Astrocyte (in vitro differentiated cells and primary cell): Measurements from ENCODE around the gene CDKN2B-AS1.

Experiments
- EZH2 ChIP-seq: IDR thresholded peaks from 2 replicates; pipeline ENCODE4 v1.6.1; 2012; ENCODE audit warnings: mild to moderate bottlenecking, low read length, inconsistent platforms; ENCODE audit not compliant: insufficient read depth
- TF ChIP-seq, protein P1 (sequence below): IDR thresholded peaks from 2 replicates; pipeline ENCODE4 v1.5.1; 2011; ENCODE audit warnings: low read depth, mild to moderate bottlenecking, inconsistent platforms, low read length, moderate library complexity; ENCODE audit not compliant: insufficient read depth

DNA sequence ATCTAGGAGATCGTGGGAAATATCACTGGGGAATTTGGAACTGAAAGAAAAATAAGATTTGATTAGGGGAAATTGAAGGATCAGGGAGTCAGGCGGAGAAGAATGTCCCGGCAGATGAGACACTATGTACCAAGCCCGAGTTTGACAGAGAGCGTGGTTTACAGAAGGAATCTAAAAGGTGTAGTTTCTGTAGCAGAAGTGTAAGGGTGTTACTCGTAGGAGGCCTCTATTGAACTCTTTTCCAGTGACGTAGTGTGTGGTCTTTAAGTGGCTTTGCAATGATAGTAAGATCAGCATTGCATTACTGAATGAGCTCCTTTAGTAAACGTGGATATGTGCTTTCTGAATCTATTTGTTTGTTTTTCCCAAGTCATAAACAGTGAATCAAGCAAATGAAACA, 73.8 kb downstream of the CDKN2B-AS1 start:
- TF ChIP-seq, protein P1, sequence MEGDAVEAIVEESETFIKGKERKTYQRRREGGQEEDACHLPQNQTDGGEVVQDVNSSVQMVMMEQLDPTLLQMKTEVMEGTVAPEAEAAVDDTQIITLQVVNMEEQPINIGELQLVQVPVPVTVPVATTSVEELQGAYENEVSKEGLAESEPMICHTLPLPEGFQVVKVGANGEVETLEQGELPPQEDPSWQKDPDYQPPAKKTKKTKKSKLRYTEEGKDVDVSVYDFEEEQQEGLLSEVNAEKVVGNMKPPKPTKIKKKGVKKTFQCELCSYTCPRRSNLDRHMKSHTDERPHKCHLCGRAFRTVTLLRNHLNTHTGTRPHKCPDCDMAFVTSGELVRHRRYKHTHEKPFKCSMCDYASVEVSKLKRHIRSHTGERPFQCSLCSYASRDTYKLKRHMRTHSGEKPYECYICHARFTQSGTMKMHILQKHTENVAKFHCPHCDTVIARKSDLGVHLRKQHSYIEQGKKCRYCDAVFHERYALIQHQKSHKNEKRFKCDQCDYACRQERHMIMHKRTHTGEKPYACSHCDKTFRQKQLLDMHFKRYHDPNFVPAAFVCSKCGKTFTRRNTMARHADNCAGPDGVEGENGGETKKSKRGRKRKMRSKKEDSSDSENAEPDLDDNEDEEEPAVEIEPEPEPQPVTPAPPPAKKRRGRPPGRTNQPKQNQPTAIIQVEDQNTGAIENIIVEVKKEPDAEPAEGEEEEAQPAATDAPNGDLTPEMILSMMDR = no peak
- TF ChIP-seq EZH2 = no peak
